Astrocyte (in vitro differentiated cells and primary cell): ENCODE data around the gene DCTN4. TPM values are rescaled to one million over a fixed set of nuclear protein-coding genes. Genes with fewer than 3 reads are reported as not detected.

Experiments used
- DNase-seq: peaks from one replicate; pipeline ENCODE4 v3.0.0-alpha.2; 2010; ENCODE audit warnings: low read depth
- FAIRE-seq: peaks from 2 replicates; lab custom pipeline; 2011; peaks lifted over from hg19 to GRCh38; lab: Jason Lieb, UNC
- H2AFZ ChIP-seq: 2 replicates; pipeline ENCODE4 v1.6.0; 2012; ENCODE audit warnings: low read depth, low read length, inconsistent platforms
- H3K27ac ChIP-seq: 2 replicates; pipeline ENCODE4 v1.5.1; 2011; ENCODE audit warnings: low read depth, low read length, inconsistent platforms
- H3K27me3 ChIP-seq: 2 replicates; pipeline ENCODE4 v1.6.0; 2011; ENCODE audit warnings: low read length, inconsistent platforms; ENCODE audit not compliant: insufficient read depth
- H3K36me3 ChIP-seq: 2 replicates; pipeline ENCODE4 v1.5.1; 2011; ENCODE audit warnings: low read length, inconsistent platforms; ENCODE audit not compliant: insufficient read depth
- H3K4me1 ChIP-seq: 2 replicates; pipeline ENCODE4 v1.5.1; 2011; ENCODE audit warnings: low read length, inconsistent platforms; ENCODE audit not compliant: insufficient read depth
- H3K4me2 ChIP-seq: 2 replicates; pipeline ENCODE4 v1.6.0; 2012; ENCODE audit warnings: low read length, inconsistent platforms
- H3K4me3 ChIP-seq: 2 replicates; pipeline ENCODE4 v1.5.1; 2011; ENCODE audit warnings: low read depth, mild to moderate bottlenecking, low read length, inconsistent platforms; ENCODE audit not compliant: insufficient read depth
- H3K79me2 ChIP-seq: 2 replicates; pipeline ENCODE4 v1.6.0; 2012; ENCODE audit warnings: mild to moderate bottlenecking, low read length, inconsistent platforms; ENCODE audit not compliant: insufficient read depth
- H3K9ac ChIP-seq: 2 replicates; pipeline ENCODE4 v1.6.0; 2012; ENCODE audit warnings: mild to moderate bottlenecking, low read length, inconsistent platforms
- H3K9me3 ChIP-seq: 2 replicates; pipeline ENCODE4 v1.5.1; 2012; ENCODE audit warnings: low read depth, mild to moderate bottlenecking, low read length, inconsistent platforms; ENCODE audit not compliant: insufficient read depth
- H4K20me1 ChIP-seq: 2 replicates; pipeline ENCODE4 v1.6.0; 2012; ENCODE audit warnings: low read length, inconsistent platforms; ENCODE audit not compliant: insufficient read depth
- H3K27ac Mint-ChIP-seq: one replicate; pipeline ENCODE4 v1.8.0; 2021; ENCODE audit warnings: mild to moderate bottlenecking, mixed read lengths; ENCODE audit not compliant: unreplicated experiment
- H3K27me3 Mint-ChIP-seq: one replicate; pipeline ENCODE4 v1.8.0; 2021; ENCODE audit warnings: low read depth, mixed read lengths; ENCODE audit not compliant: unreplicated experiment
- H3K36me3 Mint-ChIP-seq: one replicate; pipeline ENCODE4 v1.8.0; 2021; ENCODE audit warnings: low read depth, mixed read lengths; ENCODE audit not compliant: unreplicated experiment
- H3K4me1 Mint-ChIP-seq: one replicate; pipeline ENCODE4 v1.8.0; 2021; ENCODE audit warnings: low read depth, mixed read lengths; ENCODE audit not compliant: unreplicated experiment
- H3K4me3 Mint-ChIP-seq: one replicate; pipeline ENCODE4 v1.8.0; 2021; ENCODE audit warnings: mild to moderate bottlenecking, moderate library complexity, mixed read lengths; ENCODE audit not compliant: unreplicated experiment
- H3K9me3 Mint-ChIP-seq: one replicate; pipeline ENCODE4 v1.8.0; 2021; ENCODE audit warnings: mild to moderate bottlenecking, mixed read lengths; ENCODE audit not compliant: unreplicated experiment
- CTCF ChIP-seq: IDR thresholded peaks from 2 replicates; pipeline ENCODE4 v1.5.1; 2011; ENCODE audit warnings: low read depth, mild to moderate bottlenecking, inconsistent platforms, low read length, moderate library complexity; ENCODE audit not compliant: insufficient read depth
- EZH2 ChIP-seq: IDR thresholded peaks from 2 replicates; pipeline ENCODE4 v1.6.1; 2012; ENCODE audit warnings: mild to moderate bottlenecking, low read length, inconsistent platforms; ENCODE audit not compliant: insufficient read depth
- total RNA-seq: library from RNA; stranded (reverse); gene quantifications from 2 replicates; pipeline ENCODE4 v1.2.1, GENCODE V29; 2021

The DCTN4 gene
- total RNA-seq, 1 donor from 2014 or later = 57.0 TPM

GRCh38 chr5:150662731-150663516, 95.9 kb downstream of the DCTN4 start:
- Histone ChIP-seq H3K4me3 (no peak overlapping the region), H2AFZ (no peak overlapping the region), H3K79me2 (no peaks in the 10 kb centered on the region), H3K27ac (no peak overlapping the region), H3K9ac (no peak overlapping the region), H4K20me1 (peaks cover 7% of the 10 kb centered on the region), H3K4me1 (no peaks in the 10 kb centered on the region), H3K36me3 (no peaks in the 10 kb centered on the region), H3K9me3 (no peaks in the 10 kb centered on the region), H3K27me3 (peaks cover 14% of the 10 kb centered on the region), H3K4me2 (no peak overlapping the region)
- DNase-seq (no peak), FAIRE-seq (no peak)
- no peak overlapping the region for H3K4me3 Mint-ChIP-seq
- H3K36me3 Mint-ChIP-seq = no peaks in the 10 kb centered on the region
- peaks cover 28% of the 10 kb centered on the region for H3K27me3 Mint-ChIP-seq
- peaks cover 8% of the 10 kb centered on the region for H3K4me1 Mint-ChIP-seq
- H3K27ac Mint-ChIP-seq = no peak overlapping the region
- peaks cover under 1% of the 10 kb centered on the region for H3K9me3 Mint-ChIP-seq
- TF ChIP-seq CTCF = no peak
- no peak for TF ChIP-seq EZH2

- Mint-ChIP-seq H3K9me3 (peaks cover 3% of the 10 kb centered on the region), H3K36me3 (peaks cover 2% of the 10 kb centered on the region), H3K27ac (peak overlapping the region; percentile 34), H3K4me3 (peak overlapping the region; percentile 60), H3K27me3 (peaks cover 28% of the 10 kb centered on the region), H3K4me1 (peaks cover 11% of the 10 kb centered on the region)
- Histone ChIP-seq H3K27ac (no peak overlapping the region), H3K4me1 (peaks cover 2% of the 10 kb centered on the region), H3K27me3 (peaks cover 14% of the 10 kb centered on the region), H2AFZ (no peak overlapping the region), H3K36me3 (no peaks in the 10 kb centered on the region), H3K9me3 (no peaks in the 10 kb centered on the region), H3K4me2 (no peak overlapping the region), H3K9ac (no peak overlapping the region), H3K4me3 (no peak overlapping the region), H3K79me2 (no peaks in the 10 kb centered on the region), H4K20me1 (peaks cover 7% of the 10 kb centered on the region)
- no peak for FAIRE-seq
- DNase-seq = no peak
- TF ChIP-seq CTCF (no peak), EZH2 (no peak)
Observed at GRCh38 chr5:150661821-150662596, 96.8 kb downstream of the DCTN4 start.
